ENCODE data around the gene ANTKMT. TPM values are rescaled to one million over a fixed set of nuclear protein-coding genes. Genes with fewer than 3 reads are reported as not detected.

ANTKMT gene
- total RNA-seq, 1 experiment from 2014 or later, result 93.6 TPM

- in situ Hi-C loops (cut with HindIII; ENCODE audit: low pct_unique_long_range_greater_than_20kb, low sequenced_read_pairs), result no loop called here
- CTCF ChIA-PET, result no interaction called here
- ATAC-seq, result no peak
Measured at GRCh38 chr16:770411-770810, 49.5 kb downstream of the ANTKMT start.

More at GRCh38 chr16:770411-770810, 49.5 kb downstream of the ANTKMT start:
- Histone ChIP-seq H3K4me1 (ENCODE audit: control insufficient read depth, insufficient read depth, low read length) (no peaks in the 10 kb centered on the region; the same call in 1 of the 2 replicates), H3K27ac (ENCODE audit: low read length) (no peak overlapping the region), H3K4me3 (ENCODE audit: low read depth in 2 of 2, low read length in 2 of 2) (no peak overlapping the region), H3K9me3 (ENCODE audit: control insufficient read depth, insufficient read depth, low read depth, low read length) (no peaks in the 10 kb centered on the region), H3K27me3 (ENCODE audit: control insufficient read depth, insufficient read depth, low read length) (no peaks in the 10 kb centered on the region), H3K36me3 (ENCODE audit: control insufficient read depth, insufficient read depth, low read length) (no peaks in the 10 kb centered on the region)
- TF ChIP-seq, protein P1, sequence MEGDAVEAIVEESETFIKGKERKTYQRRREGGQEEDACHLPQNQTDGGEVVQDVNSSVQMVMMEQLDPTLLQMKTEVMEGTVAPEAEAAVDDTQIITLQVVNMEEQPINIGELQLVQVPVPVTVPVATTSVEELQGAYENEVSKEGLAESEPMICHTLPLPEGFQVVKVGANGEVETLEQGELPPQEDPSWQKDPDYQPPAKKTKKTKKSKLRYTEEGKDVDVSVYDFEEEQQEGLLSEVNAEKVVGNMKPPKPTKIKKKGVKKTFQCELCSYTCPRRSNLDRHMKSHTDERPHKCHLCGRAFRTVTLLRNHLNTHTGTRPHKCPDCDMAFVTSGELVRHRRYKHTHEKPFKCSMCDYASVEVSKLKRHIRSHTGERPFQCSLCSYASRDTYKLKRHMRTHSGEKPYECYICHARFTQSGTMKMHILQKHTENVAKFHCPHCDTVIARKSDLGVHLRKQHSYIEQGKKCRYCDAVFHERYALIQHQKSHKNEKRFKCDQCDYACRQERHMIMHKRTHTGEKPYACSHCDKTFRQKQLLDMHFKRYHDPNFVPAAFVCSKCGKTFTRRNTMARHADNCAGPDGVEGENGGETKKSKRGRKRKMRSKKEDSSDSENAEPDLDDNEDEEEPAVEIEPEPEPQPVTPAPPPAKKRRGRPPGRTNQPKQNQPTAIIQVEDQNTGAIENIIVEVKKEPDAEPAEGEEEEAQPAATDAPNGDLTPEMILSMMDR (IDR thresholded peaks at IDR 0.05), result no peak
- TF ChIP-seq, protein P2, sequence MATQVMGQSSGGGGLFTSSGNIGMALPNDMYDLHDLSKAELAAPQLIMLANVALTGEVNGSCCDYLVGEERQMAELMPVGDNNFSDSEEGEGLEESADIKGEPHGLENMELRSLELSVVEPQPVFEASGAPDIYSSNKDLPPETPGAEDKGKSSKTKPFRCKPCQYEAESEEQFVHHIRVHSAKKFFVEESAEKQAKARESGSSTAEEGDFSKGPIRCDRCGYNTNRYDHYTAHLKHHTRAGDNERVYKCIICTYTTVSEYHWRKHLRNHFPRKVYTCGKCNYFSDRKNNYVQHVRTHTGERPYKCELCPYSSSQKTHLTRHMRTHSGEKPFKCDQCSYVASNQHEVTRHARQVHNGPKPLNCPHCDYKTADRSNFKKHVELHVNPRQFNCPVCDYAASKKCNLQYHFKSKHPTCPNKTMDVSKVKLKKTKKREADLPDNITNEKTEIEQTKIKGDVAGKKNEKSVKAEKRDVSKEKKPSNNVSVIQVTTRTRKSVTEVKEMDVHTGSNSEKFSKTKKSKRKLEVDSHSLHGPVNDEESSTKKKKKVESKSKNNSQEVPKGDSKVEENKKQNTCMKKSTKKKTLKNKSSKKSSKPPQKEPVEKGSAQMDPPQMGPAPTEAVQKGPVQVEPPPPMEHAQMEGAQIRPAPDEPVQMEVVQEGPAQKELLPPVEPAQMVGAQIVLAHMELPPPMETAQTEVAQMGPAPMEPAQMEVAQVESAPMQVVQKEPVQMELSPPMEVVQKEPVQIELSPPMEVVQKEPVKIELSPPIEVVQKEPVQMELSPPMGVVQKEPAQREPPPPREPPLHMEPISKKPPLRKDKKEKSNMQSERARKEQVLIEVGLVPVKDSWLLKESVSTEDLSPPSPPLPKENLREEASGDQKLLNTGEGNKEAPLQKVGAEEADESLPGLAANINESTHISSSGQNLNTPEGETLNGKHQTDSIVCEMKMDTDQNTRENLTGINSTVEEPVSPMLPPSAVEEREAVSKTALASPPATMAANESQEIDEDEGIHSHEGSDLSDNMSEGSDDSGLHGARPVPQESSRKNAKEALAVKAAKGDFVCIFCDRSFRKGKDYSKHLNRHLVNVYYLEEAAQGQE (IDR thresholded peaks at IDR 0.05; ENCODE audit: insufficient read depth in 1 of 2, low read depth in 2 of 2, low read length in 1 of 2), result no peak
- TF ChIP-seq TCF7L2 (IDR thresholded peaks at IDR 0.05; ENCODE audit: low read depth, low read length) (no peak), POLR2AphosphoS5 (IDR thresholded peaks at IDR 0.05; ENCODE audit: low read depth, low read length) (no peak), SIN3A (IDR thresholded peaks at IDR 0.05; ENCODE audit: borderline replicate concordance, insufficient read depth, low read depth, low read length) (no peak)
- intact Hi-C loops (cut with micrococcal nuclease; ENCODE audit: unreplicated experiment), result no loop called here
- POLR2A ChIA-PET, result no interaction called here
- no TSS peak for BruUV-seq (replicated peaks)
- DNase-seq (ENCODE audit: low read depth, low spot score), result no peak

Small RNA genes within 50 kb of the gene (microRNA-seq; reads per million reads assigned to microRNA genes)
- gene MIR662 (ENCODE audit: unreplicated experiment), result not detected

Other genes with a start within 250 kb of the ANTKMT start
- gene CAPN15, start 193.4 kb upstream of the ANTKMT start, total RNA-seq (2021; ENCODE audit: unreplicated experiment), result 78.5 TPM
- gene PRR35, start 160.8 kb upstream of the ANTKMT start, total RNA-seq (2021; ENCODE audit: unreplicated experiment), result 2.2 TPM
- 4.0 TPM for gene NHLRC4, start 154.1 kb upstream of the ANTKMT start, total RNA-seq (2021; ENCODE audit: unreplicated experiment)
- 83.5 TPM for gene PIGQ, start 151.2 kb upstream of the ANTKMT start, total RNA-seq (2021; ENCODE audit: unreplicated experiment)
- gene RAB40C, start 131.1 kb upstream of the ANTKMT start, total RNA-seq (2021; ENCODE audit: unreplicated experiment), result 30.7 TPM
- gene WFIKKN1, start 90.2 kb upstream of the ANTKMT start, total RNA-seq (2021; ENCODE audit: unreplicated experiment), result 2.0 TPM
- 91.8 TPM for gene METTL26, start 84.8 kb upstream of the ANTKMT start, total RNA-seq (2021; ENCODE audit: unreplicated experiment)
- 91.6 TPM for gene MCRIP2, start 79.3 kb upstream of the ANTKMT start, total RNA-seq (2021; ENCODE audit: unreplicated experiment)
- gene WDR90, start 71.8 kb upstream of the ANTKMT start, total RNA-seq (2021; ENCODE audit: unreplicated experiment), result 58.9 TPM
- gene RHOT2, start 53.0 kb upstream of the ANTKMT start, total RNA-seq (2021; ENCODE audit: unreplicated experiment), result 195 TPM
- 6.6 TPM for gene RHBDL1, start 45.5 kb upstream of the ANTKMT start, total RNA-seq (2021; ENCODE audit: unreplicated experiment)
- gene STUB1, start 40.7 kb upstream of the ANTKMT start, total RNA-seq (2021; ENCODE audit: unreplicated experiment), result 217 TPM
- gene JMJD8, start 36.8 kb upstream of the ANTKMT start, total RNA-seq (2021; ENCODE audit: unreplicated experiment), result 73.9 TPM
- 17.9 TPM for gene WDR24, start 30.7 kb upstream of the ANTKMT start, total RNA-seq (2021; ENCODE audit: unreplicated experiment)
- gene FBXL16, start 15.3 kb upstream of the ANTKMT start, total RNA-seq (2021; ENCODE audit: unreplicated experiment), result 28.0 TPM
- gene METRN, start 6.0 kb upstream of the ANTKMT start, total RNA-seq (2021; ENCODE audit: unreplicated experiment), result 407 TPM
- 18.2 TPM for gene CCDC78, start 5.3 kb downstream of the ANTKMT start, total RNA-seq (2021; ENCODE audit: unreplicated experiment)
- 41.1 TPM for gene HAGHL, start 6.0 kb downstream of the ANTKMT start, total RNA-seq (2021; ENCODE audit: unreplicated experiment)
- gene CIAO3, start 19.9 kb downstream of the ANTKMT start, total RNA-seq (2021; ENCODE audit: unreplicated experiment), result 34.0 TPM
- 1.1 TPM for gene MSLN, start 39.6 kb downstream of the ANTKMT start, total RNA-seq (2021; ENCODE audit: unreplicated experiment)
- gene RPUSD1, start 67.2 kb downstream of the ANTKMT start, total RNA-seq (2021; ENCODE audit: unreplicated experiment), result 61.1 TPM
- 118 TPM for gene CHTF18, start 67.5 kb downstream of the ANTKMT start, total RNA-seq (2021; ENCODE audit: unreplicated experiment)
- gene GNG13, start 79.6 kb downstream of the ANTKMT start, total RNA-seq (2021; ENCODE audit: unreplicated experiment), result 0.23 TPM
- gene LMF1, start 249.8 kb downstream of the ANTKMT start, total RNA-seq (2021; ENCODE audit: unreplicated experiment), result 24.3 TPM

All from Panc1 (cell line).